ENCODE data around the gene CNPY1. TPM values are rescaled to one million over a fixed set of nuclear protein-coding genes. Genes with fewer than 3 reads are reported as not detected.

The CNPY1 gene
- total RNA-seq, 1 donor from 2014 or later: not detected

DNA sequence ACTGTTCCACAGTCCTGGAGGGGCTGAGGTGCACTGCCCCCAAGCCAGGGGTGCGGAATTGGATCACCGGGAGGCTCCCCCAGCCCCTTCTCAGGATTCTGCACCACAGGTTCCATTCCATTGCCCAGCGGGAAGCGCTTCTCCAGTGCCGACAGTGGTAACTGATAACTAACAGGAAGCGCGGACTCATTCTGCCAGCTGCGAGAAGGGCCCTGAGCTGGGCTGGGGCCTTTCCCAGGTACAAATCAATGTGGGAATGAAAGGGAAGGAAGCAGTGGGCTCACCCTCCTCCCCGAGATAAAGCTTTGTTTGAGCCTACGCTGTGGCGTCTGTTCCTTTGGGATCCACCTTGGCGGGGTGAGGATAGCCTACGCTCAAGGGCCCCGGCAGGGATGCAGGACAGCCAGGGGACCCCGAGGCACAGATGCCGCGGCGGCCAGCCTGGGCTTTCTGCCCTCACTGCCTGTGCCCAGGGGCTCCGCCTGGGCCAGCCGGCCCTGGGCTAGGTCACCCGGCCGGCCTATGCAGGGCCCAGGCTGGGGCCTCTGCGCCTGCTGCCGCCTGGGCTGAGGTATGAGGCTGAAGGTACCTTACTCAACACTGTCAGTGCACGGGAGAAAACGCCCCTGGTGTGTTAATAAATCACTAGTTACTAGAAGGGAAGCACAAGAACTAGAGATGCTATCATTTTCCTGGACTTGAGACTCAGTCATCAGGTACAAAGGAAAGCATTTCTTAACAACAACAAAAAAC is 49.0 kb downstream of the CNPY1 start:
- DNase-seq (ENCODE audit: low spot score in 2 of 2, unreplicated experiment in 2 of 2): no peak
- Mint-ChIP-seq H3K9me3 (no peaks in the 10 kb centered on the region), H3K4me3 (no peak overlapping the region), H3K36me3 (no peaks in the 10 kb centered on the region), H3K27ac (no peak overlapping the region), H3K27me3 (ENCODE audit: low read depth) (peaks cover 83% of the 10 kb centered on the region), H3K4me1 (no peaks in the 10 kb centered on the region)
- TF ChIP-seq, protein P1, sequence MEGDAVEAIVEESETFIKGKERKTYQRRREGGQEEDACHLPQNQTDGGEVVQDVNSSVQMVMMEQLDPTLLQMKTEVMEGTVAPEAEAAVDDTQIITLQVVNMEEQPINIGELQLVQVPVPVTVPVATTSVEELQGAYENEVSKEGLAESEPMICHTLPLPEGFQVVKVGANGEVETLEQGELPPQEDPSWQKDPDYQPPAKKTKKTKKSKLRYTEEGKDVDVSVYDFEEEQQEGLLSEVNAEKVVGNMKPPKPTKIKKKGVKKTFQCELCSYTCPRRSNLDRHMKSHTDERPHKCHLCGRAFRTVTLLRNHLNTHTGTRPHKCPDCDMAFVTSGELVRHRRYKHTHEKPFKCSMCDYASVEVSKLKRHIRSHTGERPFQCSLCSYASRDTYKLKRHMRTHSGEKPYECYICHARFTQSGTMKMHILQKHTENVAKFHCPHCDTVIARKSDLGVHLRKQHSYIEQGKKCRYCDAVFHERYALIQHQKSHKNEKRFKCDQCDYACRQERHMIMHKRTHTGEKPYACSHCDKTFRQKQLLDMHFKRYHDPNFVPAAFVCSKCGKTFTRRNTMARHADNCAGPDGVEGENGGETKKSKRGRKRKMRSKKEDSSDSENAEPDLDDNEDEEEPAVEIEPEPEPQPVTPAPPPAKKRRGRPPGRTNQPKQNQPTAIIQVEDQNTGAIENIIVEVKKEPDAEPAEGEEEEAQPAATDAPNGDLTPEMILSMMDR (IDR thresholded peaks at IDR 0.05; ENCODE audit: unreplicated experiment): no peak

DNA sequence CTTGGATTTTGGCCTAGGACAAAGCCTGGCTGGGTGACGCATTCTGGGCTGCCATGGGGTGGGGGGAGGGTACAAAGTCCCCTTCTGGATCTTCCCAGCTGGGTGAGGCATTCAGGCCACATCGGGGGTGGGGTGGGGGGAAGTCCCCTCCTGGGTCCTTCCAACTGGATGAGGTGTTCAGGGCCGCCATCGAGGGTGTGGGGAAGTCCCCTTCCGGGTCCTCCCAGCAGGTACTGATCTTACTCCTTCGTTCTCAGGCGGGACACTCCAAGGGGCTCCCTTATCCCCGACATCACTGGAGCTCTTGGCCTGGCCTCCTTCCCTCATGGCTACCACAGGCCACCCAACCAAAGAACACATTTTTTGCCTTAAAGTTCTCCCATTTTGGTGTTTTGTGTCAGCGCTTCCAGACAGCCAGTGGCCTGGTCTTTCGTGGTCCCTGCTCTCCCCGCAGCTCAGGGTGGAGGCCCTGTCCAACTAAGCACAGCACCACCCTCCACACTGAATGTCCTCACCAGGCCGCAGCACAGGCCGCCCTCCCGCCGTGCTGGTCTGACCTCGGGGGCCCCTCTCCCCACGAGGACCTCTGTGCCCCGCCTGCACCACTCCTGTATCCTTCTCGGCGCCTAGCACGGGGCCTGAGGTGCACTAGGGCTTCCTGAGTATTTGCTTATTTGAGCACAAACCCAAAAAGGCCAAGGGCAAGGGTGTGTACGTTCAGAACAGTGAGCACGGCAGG is 49.9 kb downstream of the CNPY1 start:
- peaks cover 82% of the 10 kb centered on the region for H3K27me3 Mint-ChIP-seq (ENCODE audit: low read depth)
- H3K9me3 Mint-ChIP-seq: no peaks in the 10 kb centered on the region
- no peaks in the 10 kb centered on the region for H3K4me1 Mint-ChIP-seq
- no peak for DNase-seq (ENCODE audit: low spot score in 2 of 2, unreplicated experiment in 2 of 2)
- no peak overlapping the region for H3K27ac Mint-ChIP-seq
- H3K36me3 Mint-ChIP-seq: no peaks in the 10 kb centered on the region
- no peak overlapping the region for H3K4me3 Mint-ChIP-seq
- TF ChIP-seq, protein P1 (IDR thresholded peaks at IDR 0.05; ENCODE audit: unreplicated experiment): no peak

DNA sequence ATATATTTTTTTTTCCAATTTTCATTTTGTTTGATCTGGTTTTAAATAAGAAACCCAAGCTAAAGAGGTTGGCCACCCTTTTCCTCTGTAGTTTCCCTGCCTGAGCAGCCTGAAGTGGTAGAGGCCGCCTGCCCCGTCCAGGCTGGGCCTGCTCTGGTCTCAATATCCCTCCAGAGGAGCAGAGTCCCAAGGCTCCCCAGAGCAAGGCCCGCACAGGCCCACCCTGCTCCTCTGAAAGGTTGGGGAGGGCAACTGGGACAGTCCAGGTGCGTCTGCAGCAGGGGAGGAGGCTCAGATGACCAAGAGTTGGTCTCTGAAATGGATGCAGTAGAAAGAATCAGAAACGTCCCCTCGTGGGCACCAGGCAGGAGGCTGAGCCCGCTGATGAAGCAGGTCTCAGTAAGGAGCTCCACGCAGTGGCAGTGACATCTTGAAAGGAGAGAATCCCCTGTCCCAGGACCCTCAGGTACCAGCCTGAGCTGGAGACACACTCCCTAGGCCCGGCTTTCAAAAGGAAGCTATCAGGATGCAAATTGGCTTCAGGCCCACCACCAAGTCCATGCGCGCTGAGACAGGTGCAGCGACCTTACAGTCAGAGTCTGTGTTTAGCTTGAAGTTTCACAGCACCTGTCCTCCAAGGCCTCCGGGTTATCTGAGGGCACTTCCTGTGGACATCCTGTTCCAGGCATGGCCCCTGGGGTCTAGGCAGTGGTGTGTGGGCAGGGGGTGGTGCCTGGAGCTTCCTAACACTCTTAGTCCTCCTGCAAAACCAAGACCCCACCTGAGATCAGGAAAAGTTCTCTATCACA is 50.7 kb downstream of the CNPY1 start:
- Mint-ChIP-seq H3K9me3 (peaks cover 3% of the 10 kb centered on the region), H3K36me3 (no peaks in the 10 kb centered on the region), H3K4me3 (no peak overlapping the region), H3K4me1 (peaks cover 5% of the 10 kb centered on the region), H3K27me3 (ENCODE audit: low read depth) (peaks cover 82% of the 10 kb centered on the region), H3K27ac (no peak overlapping the region)
- no peak for DNase-seq (ENCODE audit: low spot score in 2 of 2, unreplicated experiment in 2 of 2)
- TF ChIP-seq, protein P1 (IDR thresholded peaks at IDR 0.05; ENCODE audit: unreplicated experiment): no peak

DNA sequence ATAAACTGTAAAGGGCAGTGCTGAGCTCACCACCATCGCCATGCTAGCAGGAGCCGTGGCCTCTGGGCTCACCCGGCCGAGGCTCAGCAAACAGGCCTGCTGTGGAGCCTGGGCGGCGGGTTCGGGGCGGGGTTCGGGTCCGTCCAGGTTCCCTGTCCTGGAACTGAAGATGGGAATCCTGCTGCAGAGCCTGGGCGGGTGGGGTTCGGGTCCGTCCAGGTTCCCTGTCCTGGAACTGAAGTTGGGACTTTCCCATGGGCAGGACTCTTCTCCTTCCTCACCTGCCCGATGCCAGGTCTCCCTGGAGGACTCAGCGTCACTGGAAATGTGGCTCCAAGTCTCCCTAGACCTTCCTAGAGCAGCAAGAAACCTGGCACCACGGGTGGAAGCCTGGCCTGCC is 51.8 kb downstream of the CNPY1 start:
- TF ChIP-seq, protein P1 (IDR thresholded peaks at IDR 0.05; ENCODE audit: unreplicated experiment): no peak
- peaks cover 3% of the 10 kb centered on the region for H3K9me3 Mint-ChIP-seq
- H3K27ac Mint-ChIP-seq: no peak overlapping the region
- DNase-seq (ENCODE audit: low spot score in 2 of 2, unreplicated experiment in 2 of 2): no peak
- peaks cover 79% of the 10 kb centered on the region for H3K27me3 Mint-ChIP-seq (ENCODE audit: low read depth)
- no peaks in the 10 kb centered on the region for H3K36me3 Mint-ChIP-seq
- no peak overlapping the region for H3K4me3 Mint-ChIP-seq
- H3K4me1 Mint-ChIP-seq: peaks cover 8% of the 10 kb centered on the region

DNA sequence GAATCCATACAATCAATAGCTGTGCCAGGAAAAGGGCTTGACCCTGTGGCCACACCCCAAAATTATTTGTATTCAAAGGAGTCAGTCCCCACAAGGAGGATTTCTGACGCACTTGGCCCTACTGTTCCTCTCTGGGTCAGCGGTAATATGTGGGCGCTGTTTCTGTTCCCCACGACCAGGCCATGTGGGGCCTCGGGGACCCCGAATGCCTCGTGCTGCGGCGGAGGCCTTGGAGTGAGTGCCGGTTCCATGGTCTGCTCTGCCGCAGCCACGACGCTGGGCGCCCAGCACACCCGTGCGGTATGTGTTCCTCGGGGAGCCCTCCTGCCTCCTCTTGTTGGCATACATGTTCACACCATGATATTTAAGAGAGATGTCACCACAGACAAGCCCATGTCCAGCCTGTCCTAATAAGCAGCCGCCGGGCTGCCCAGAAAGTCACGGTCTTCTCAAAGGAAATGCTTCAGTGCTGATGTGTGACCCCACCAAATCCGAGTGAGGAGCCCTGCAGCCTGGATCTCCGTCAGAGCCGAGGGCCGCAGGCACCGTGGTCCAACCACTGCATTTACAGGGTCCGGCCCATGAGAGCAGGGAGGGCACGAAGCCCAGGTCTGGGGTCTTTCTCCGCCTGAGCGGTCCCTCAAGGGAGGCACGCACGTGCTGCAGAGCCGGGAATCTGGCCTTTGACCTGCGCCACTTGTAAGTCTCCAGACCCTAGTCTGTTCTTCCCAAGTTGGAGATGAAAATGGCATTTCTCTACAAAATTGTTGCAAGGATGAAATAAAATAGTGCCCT is 52.4 kb downstream of the CNPY1 start:
- Mint-ChIP-seq H3K9me3 (peaks cover 3% of the 10 kb centered on the region), H3K27me3 (ENCODE audit: low read depth) (peaks cover 78% of the 10 kb centered on the region), H3K4me1 (peaks cover 8% of the 10 kb centered on the region), H3K36me3 (no peaks in the 10 kb centered on the region), H3K4me3 (no peak overlapping the region), H3K27ac (no peak overlapping the region)
- TF ChIP-seq, protein P1 (IDR thresholded peaks at IDR 0.05; ENCODE audit: unreplicated experiment): no peak
- no peak for DNase-seq (ENCODE audit: low spot score in 2 of 2, unreplicated experiment in 2 of 2)

Data from mesothelial cell of epicardium (in vitro differentiated cells).